Loucy (cell line): Measurements from ENCODE around the gene RDM1.
A peak's percentile ranks its signal among the peaks of the same experiment; 100 is the strongest.

Experiments used
- H2AFZ ChIP-seq: fragments of 200-600 bp; sonication (generic); 2 replicates; pipeline ENCODE4 v1.6.0; 2016; ENCODE audit warnings: antibody characterized with exemption, mild to moderate bottlenecking, low read length, moderate library complexity
- H3F3A ChIP-seq: fragments of 200-600 bp; 2 replicates; pipeline ENCODE4 v1.6.0; 2016; ENCODE audit warnings: antibody characterized with exemption, low read depth, mild to moderate bottlenecking
- H3K27me3 ChIP-seq: fragments of 200-600 bp; sonication (generic); 2 replicates; pipeline ENCODE4 v1.6.1; 2014; ENCODE audit warnings: low read length, mild to moderate bottlenecking; ENCODE audit not compliant: insufficient read depth, poor library complexity, severe bottlenecking
- H3K36me3 ChIP-seq: fragments of 200-600 bp; sonication (generic); 2 replicates; pipeline ENCODE4 v1.6.1; 2016; ENCODE audit warnings: low read length; ENCODE audit not compliant: insufficient read depth
- H3K4me1 ChIP-seq: fragments of 200-600 bp; sonication (generic); 2 replicates; pipeline ENCODE4 v1.5.1; 2014; ENCODE audit warnings: low read length, mild to moderate bottlenecking; ENCODE audit not compliant: insufficient read depth, poor library complexity, severe bottlenecking
- H3K4me2 ChIP-seq: fragments of 200-600 bp; sonication (generic); 2 replicates; pipeline ENCODE4 v1.6.0; 2014; ENCODE audit warnings: antibody characterized with exemption, low read length, low read depth, mild to moderate bottlenecking; ENCODE audit not compliant: poor library complexity, severe bottlenecking
- H3K4me3 ChIP-seq: fragments of 200-600 bp; sonication (generic); 2 replicates; pipeline ENCODE4 v1.5.1; 2014; ENCODE audit warnings: low read length, mild to moderate bottlenecking, mixed read lengths; ENCODE audit not compliant: poor library complexity, severe bottlenecking
- H3K79me2 ChIP-seq: fragments of 200-600 bp; sonication (generic); 2 replicates; pipeline ENCODE4 v1.6.1; 2014; ENCODE audit warnings: low read length; ENCODE audit not compliant: insufficient read depth
- H3K9ac ChIP-seq: fragments of 200-600 bp; sonication (generic); 2 replicates; pipeline ENCODE4 v1.6.0; 2014; ENCODE audit warnings: mild to moderate bottlenecking, low read depth, low read length, moderate library complexity; ENCODE audit not compliant: poor library complexity, severe bottlenecking
- H3K9me2 ChIP-seq: fragments of 200-600 bp; sonication (generic); replicated peaks from 2 replicates; pipeline ENCODE4 v1.6.1; 2016; ENCODE audit warnings: low read depth, low read length, mixed read lengths
- H3K9me3 ChIP-seq: fragments of 200-600 bp; sonication (generic); 2 replicates; pipeline ENCODE4 v1.6.1; 2014; ENCODE audit warnings: mild to moderate bottlenecking, antibody characterized with exemption, low read length, low read depth; ENCODE audit not compliant: insufficient read depth
- H4K20me1 ChIP-seq: fragments of 200-600 bp; sonication (generic); 2 replicates; pipeline ENCODE4 v1.6.0; 2014; ENCODE audit warnings: antibody characterized with exemption, low read length, mild to moderate bottlenecking; ENCODE audit not compliant: insufficient read depth, poor library complexity, severe bottlenecking
- CTCF ChIP-seq: fragments of 200-600 bp; sonication (generic); conservative IDR thresholded peaks from 2 replicates; pipeline ENCODE4 v1.5.1; 2014; ENCODE audit warnings: mild to moderate bottlenecking, antibody characterized with exemption, low read length
- EZH2phosphoT487 ChIP-seq: fragments of 200-600 bp; IDR thresholded peaks from 2 replicates; pipeline ENCODE4 v1.6.1; 2018; ENCODE audit warnings: antibody characterized with exemption, mild to moderate bottlenecking, moderate library complexity, borderline replicate concordance

RDM1 gene

DNA sequence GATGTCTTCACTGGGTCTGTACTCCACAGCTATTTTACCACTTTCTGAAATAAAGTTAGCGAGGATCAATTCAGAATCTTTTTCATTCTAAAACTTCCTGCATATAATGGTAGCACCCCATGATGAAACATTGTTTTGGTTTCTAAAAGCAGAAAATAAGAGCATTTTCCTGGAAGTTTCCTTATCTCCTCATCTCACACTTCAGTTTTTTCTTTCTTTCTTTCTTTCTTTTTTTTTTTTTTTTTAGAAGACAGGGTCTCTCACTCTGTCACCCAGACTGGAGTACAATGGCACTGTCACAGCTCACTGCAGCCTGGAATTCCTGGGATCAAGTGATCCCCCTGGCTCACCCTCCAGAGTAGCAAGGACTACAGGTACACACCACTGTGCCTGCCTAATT is 10.3 kb downstream of the RDM1 start:
- Histone ChIP-seq H2AFZ (no peak overlapping the region), H3K36me3 (no peaks in the 10 kb centered on the region)

DNA sequence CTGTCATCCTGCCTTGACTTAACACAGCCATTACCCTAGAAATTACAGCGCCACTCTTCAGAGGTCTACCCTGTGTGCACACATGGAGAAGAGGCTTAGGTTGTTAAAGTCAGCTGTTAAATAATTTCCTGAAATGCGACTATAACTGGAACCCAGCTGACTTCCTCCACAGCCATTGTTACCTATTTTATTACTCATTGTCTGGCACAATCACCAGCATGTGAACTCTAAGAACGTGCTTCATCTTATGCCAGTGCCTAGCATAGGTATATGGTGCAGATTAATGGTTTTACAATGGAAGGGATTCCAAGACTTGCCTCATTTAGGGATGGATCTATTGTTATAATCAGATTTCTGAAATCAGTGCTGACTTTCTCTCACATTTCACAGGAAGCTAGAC is 11.9 kb downstream of the RDM1 start:
- no peaks in the 10 kb centered on the region for H3K36me3 ChIP-seq
- H3K79me2 ChIP-seq = no peaks in the 10 kb centered on the region
- TF ChIP-seq CTCF (no peak), EZH2phosphoT487 (no peak)
- H3K4me3 ChIP-seq = no peak overlapping the region
- H4K20me1 ChIP-seq = no peaks in the 10 kb centered on the region
- H3F3A ChIP-seq = no peaks in the 10 kb centered on the region
- no peak overlapping the region for H3K9ac ChIP-seq
- H3K4me2 ChIP-seq = peak overlapping the region; percentile 17
- H3K4me1 ChIP-seq = peaks cover 15% of the 10 kb centered on the region
- H2AFZ ChIP-seq = no peak overlapping the region
- no peaks in the 10 kb centered on the region for H3K9me2 ChIP-seq
- H3K27me3 ChIP-seq = no peaks in the 10 kb centered on the region
- no peaks in the 10 kb centered on the region for H3K9me3 ChIP-seq

More for the DNA sequence above, 10.3 kb downstream of the RDM1 start:
- peaks cover 15% of the 10 kb centered on the region for H3K4me1 ChIP-seq
- no peak overlapping the region for H3K4me2 ChIP-seq
- no peaks in the 10 kb centered on the region for H3K9me3 ChIP-seq
- no peaks in the 10 kb centered on the region for H4K20me1 ChIP-seq
- no peaks in the 10 kb centered on the region for H3K79me2 ChIP-seq
- H3K27me3 ChIP-seq = no peaks in the 10 kb centered on the region
- no peaks in the 10 kb centered on the region for H3F3A ChIP-seq
- H3K4me3 ChIP-seq = no peak overlapping the region
- no peaks in the 10 kb centered on the region for H3K9me2 ChIP-seq
- no peak for TF ChIP-seq CTCF
- no peak for TF ChIP-seq EZH2phosphoT487
- H3K9ac ChIP-seq = no peak overlapping the region

DNA sequence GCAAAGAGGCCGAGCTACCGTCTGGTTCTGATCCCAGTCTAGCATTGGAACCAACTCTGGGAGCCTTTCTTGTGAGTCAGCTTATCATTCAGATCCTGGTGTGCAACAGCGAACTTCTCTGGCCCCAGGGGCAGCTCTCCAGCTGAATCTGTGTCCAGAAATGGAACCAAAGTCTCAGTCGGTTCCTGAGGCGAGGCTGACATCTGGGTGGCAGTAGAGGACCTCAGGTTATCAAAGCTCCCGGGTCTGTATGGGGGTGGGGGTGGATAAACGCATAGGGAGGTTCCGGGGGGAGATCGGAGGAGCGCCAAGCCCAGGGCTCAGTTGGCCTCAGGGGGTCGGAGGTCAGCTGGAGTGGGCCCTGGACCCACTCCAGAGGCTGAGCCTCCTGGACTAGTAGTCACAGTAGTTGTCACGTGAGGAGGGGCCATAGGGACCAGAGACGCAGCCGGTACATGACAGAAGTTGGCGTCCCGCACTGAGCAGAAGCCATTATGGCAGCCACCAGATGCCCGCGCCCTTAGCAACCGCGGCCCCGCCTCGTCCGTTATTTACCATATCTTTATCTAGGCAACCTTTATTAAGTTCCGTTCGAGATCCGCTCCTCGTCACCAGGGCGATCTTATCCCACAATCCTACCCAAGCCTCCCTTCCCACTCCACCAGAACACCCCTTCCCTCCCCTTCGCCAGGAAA is 12.9 kb downstream of the RDM1 start:
- Histone ChIP-seq H3K4me3 (no peak overlapping the region), H3K27me3 (no peaks in the 10 kb centered on the region), H3F3A (no peaks in the 10 kb centered on the region), H2AFZ (no peak overlapping the region), H3K36me3 (no peaks in the 10 kb centered on the region), H3K9ac (no peak overlapping the region), H4K20me1 (no peaks in the 10 kb centered on the region), H3K4me2 (no peak overlapping the region), H3K9me2 (no peaks in the 10 kb centered on the region), H3K79me2 (no peaks in the 10 kb centered on the region), H3K9me3 (no peaks in the 10 kb centered on the region), H3K4me1 (peaks cover 15% of the 10 kb centered on the region)
- TF ChIP-seq CTCF (no peak), EZH2phosphoT487 (no peak)
